ENCODE measurements around the gene TDRD1.

The TDRD1 gene

GRCh38 chr10:114239117-114239993 lies 60.2 kb downstream of the TDRD1 start, which contains the start of gene VWA2:
Gene VWA2 (plus strand): TSS chr10:114239254. CDS start chr10:114248714, 9,460 bp downstream.
- ChIA-PET POLR2A (no interaction called here), CTCF (interaction anchor here (0.6 to 1.2 kb wide), 5 partner anchors 10 to 548 kb away, joined by 3 to 6 read pairs (median 4); no protein-coding TSS in a partner anchor)
- Histone ChIP-seq H3K27me3 (replicated peaks in 2 of 5; ENCODE audit: control insufficient read depth in 4 of 5, insufficient read depth in 5 of 5, low read length in 4 of 5) (peaks cover 2 to 81% (median 30%) of the 10 kb centered on the region in 5 experiments), H3K9me3 (ENCODE audit: control extremely low read depth in 1 of 5, control insufficient read depth in 4 of 5, insufficient read depth in 2 of 5, low read depth in 1 of 5, low read length in 4 of 5) (peaks cover 0 to 2% (median 0%) of the 10 kb centered on the region in 5 experiments), H3K4me1 (ENCODE audit: control extremely low read depth in 1 of 4, control insufficient read depth in 4 of 4, insufficient read depth in 4 of 4, low read length in 3 of 4) (peaks cover 5 to 27% (median 12%) of the 10 kb centered on the region in 4 experiments), H3K36me3 (ENCODE audit: control insufficient read depth in 4 of 4, insufficient read depth in 4 of 4, low read length in 3 of 4) (no peaks in the 10 kb centered on the region), H3K4me3 (ENCODE audit: control insufficient read depth in 1 of 7, extremely low read depth in 1 of 7, insufficient read depth in 4 of 7, low read depth in 2 of 7, low read length in 6 of 7) (peak within 1 kb of the TSS; percentile 33 to 79 (median 63)), H3K27ac (ENCODE audit: insufficient read depth in 1 of 2, low read depth in 1 of 2, low read length in 2 of 2, poor library complexity in 1 of 2, severe bottlenecking in 2 of 2) (no peak within 1 kb of the TSS)
- whole genome bisulfite sequencing (ENCODE audit: insufficient coverage): under 1% methylated on average over 73 of the region's 79 CpGs
- peak; percentile 47 to 61 (median 48) for DNase-seq

GRCh38 chr10:114239994-114240345 lies 60.8 kb downstream of the TDRD1 start:
- ChIA-PET CTCF (interaction anchor here (0.6 to 1.1 kb wide), 3 partner anchors 10 to 80 kb away, joined by 3 to 5 read pairs (median 4); no protein-coding TSS in a partner anchor), POLR2A (interaction anchor here (0.6 kb wide), 1 partner anchor 557 kb away, joined by 3 read pairs; no protein-coding TSS in a partner anchor)
- peaks cover 2 to 75% (median 30%) of the 10 kb centered on the region in 5 experiments for H3K27me3 ChIP-seq (replicated peaks in 2 of 5; ENCODE audit: control insufficient read depth in 4 of 5, insufficient read depth in 5 of 5, low read length in 4 of 5)
- WGBS (ENCODE audit: insufficient coverage): 49% methylated on average over 10 of the region's 11 CpGs
- H3K9me3 ChIP-seq (ENCODE audit: control extremely low read depth in 1 of 5, control insufficient read depth in 4 of 5, insufficient read depth in 2 of 5, low read depth in 1 of 5, low read length in 4 of 5): peaks cover 0 to 2% (median 0%) of the 10 kb centered on the region in 5 experiments
- H3K36me3 ChIP-seq (ENCODE audit: control insufficient read depth in 4 of 4, insufficient read depth in 4 of 4, low read length in 3 of 4): no peaks in the 10 kb centered on the region
- DNase-seq: no peak
- H3K4me3 ChIP-seq (ENCODE audit: control insufficient read depth in 1 of 7, extremely low read depth in 1 of 7, insufficient read depth in 4 of 7, low read depth in 2 of 7, low read length in 6 of 7): peak overlapping the region; percentile 33 to 79 (median 63)
- H3K4me1 ChIP-seq (ENCODE audit: control extremely low read depth in 1 of 4, control insufficient read depth in 4 of 4, insufficient read depth in 4 of 4, low read length in 3 of 4): peaks cover 5 to 33% (median 15%) of the 10 kb centered on the region in 4 experiments
- no peak overlapping the region for H3K27ac ChIP-seq (ENCODE audit: insufficient read depth in 1 of 2, low read depth in 1 of 2, low read length in 2 of 2, poor library complexity in 1 of 2, severe bottlenecking in 2 of 2)

DNA sequence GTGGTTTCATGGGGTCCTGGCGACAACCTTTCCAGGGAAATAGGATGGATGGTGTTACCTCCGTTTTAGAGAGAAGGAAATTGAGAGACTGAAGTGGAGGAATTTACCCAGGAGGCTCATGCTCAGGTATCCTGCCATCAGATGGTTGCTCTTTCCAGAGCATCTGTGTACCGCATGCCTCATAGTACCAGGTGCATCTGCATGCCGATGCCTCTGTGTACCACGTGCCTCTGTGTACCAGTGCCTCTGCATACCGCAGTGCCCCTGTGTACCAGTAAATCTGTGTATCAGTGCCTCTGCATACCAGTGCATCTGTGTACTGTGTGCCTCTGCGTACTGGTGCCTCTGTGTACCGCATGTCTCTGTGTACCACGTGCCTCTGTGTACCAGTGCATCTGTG lies 63.1 kb downstream of the TDRD1 start:
- POLR2A ChIA-PET: no interaction called here
- WGBS (ENCODE audit: insufficient coverage): 93% methylated on average over 9 of the region's 9 CpGs
- CTCF ChIA-PET: interaction anchor here (1.3 to 1.7 kb wide), 2 partner anchors 12 to 20 kb away, joined by 3 to 4 read pairs; no protein-coding TSS in a partner anchor
- no peak overlapping the region for H3K27ac ChIP-seq (ENCODE audit: insufficient read depth in 1 of 2, low read depth in 1 of 2, low read length in 2 of 2, poor library complexity in 1 of 2, severe bottlenecking in 2 of 2)
- peaks cover 2 to 55% (median 30%) of the 10 kb centered on the region in 5 experiments for H3K27me3 ChIP-seq (replicated peaks in 2 of 5; ENCODE audit: control insufficient read depth in 4 of 5, insufficient read depth in 5 of 5, low read length in 4 of 5)
- no peak overlapping the region for H3K4me3 ChIP-seq (ENCODE audit: control insufficient read depth in 1 of 7, extremely low read depth in 1 of 7, insufficient read depth in 4 of 7, low read depth in 2 of 7, low read length in 6 of 7)
- no peaks in the 10 kb centered on the region for H3K36me3 ChIP-seq (ENCODE audit: control insufficient read depth in 4 of 4, insufficient read depth in 4 of 4, low read length in 3 of 4)
- H3K4me1 ChIP-seq (ENCODE audit: control extremely low read depth in 1 of 4, control insufficient read depth in 4 of 4, insufficient read depth in 4 of 4, low read length in 3 of 4): peaks cover 5 to 39% (median 19%) of the 10 kb centered on the region in 4 experiments
- peaks cover 0 to 2% (median 0%) of the 10 kb centered on the region in 5 experiments for H3K9me3 ChIP-seq (ENCODE audit: control extremely low read depth in 1 of 5, control insufficient read depth in 4 of 5, insufficient read depth in 2 of 5, low read depth in 1 of 5, low read length in 4 of 5)
- DNase-seq: no peak

DNA sequence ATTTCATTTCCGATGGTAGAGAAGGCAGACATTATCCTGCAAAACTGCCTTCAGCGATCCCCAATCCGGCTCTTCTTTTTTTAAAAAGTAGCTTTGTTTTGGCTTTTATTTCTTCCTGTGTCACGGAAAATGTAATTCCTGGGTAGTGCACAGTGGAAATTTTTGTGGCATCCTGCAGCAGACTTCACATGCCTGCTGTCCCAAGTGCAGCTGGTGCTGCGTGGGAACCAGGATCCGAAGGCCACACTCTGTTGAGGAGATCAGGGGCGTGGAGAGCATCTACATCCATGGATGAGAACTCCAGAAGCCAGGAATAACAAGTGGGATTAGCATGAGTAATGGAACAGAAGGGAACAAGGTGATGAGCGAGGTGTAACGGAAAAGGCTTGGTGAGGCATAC lies 64.5 kb downstream of the TDRD1 start:
- DNase-seq: no peak
- peaks cover 0 to 44% (median 25%) of the 10 kb centered on the region in 5 experiments for H3K27me3 ChIP-seq (replicated peaks in 2 of 5; ENCODE audit: control insufficient read depth in 4 of 5, insufficient read depth in 5 of 5, low read length in 4 of 5)
- CTCF ChIA-PET: interaction anchor here (0.6 to 1.7 kb wide), 3 partner anchors 22 to 318 kb away, joined by 3 to 4 read pairs (median 3); no protein-coding TSS in a partner anchor

DNA sequence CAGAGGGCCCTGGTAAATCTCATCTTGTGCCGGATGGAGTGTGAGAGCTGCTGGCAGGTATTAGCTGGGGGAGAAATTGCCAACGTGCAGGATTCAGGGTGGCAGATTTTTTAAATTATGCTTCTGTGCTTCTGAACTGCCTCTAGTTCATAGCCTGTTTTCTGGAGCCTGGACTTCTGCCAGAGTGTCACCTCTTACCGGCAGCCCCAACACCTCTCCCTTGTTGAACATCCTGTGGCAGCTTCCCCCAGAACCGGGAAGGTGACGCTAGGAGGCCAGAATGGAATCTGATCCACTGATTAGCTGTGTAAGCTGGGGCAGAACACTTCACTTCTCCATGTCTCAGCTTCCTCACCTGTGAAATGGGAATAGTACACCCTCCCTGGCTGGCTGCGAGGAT lies 65.0 kb downstream of the TDRD1 start:
- Histone ChIP-seq H3K4me1 (ENCODE audit: control extremely low read depth in 1 of 4, control insufficient read depth in 4 of 4, insufficient read depth in 4 of 4, low read length in 3 of 4) (peaks cover 0 to 27% (median 16%) of the 10 kb centered on the region in 4 experiments), H3K9me3 (ENCODE audit: control extremely low read depth in 1 of 5, control insufficient read depth in 4 of 5, insufficient read depth in 2 of 5, low read depth in 1 of 5, low read length in 4 of 5) (no peaks in the 10 kb centered on the region), H3K4me3 (ENCODE audit: control insufficient read depth in 1 of 7, extremely low read depth in 1 of 7, insufficient read depth in 4 of 7, low read depth in 2 of 7, low read length in 6 of 7) (no peak overlapping the region), H3K27me3 (replicated peaks in 2 of 5; ENCODE audit: control insufficient read depth in 4 of 5, insufficient read depth in 5 of 5, low read length in 4 of 5) (peaks cover 0 to 40% (median 20%) of the 10 kb centered on the region in 5 experiments), H3K36me3 (ENCODE audit: control insufficient read depth in 4 of 4, insufficient read depth in 4 of 4, low read length in 3 of 4) (no peaks in the 10 kb centered on the region), H3K27ac (ENCODE audit: insufficient read depth in 1 of 2, low read depth in 1 of 2, low read length in 2 of 2, poor library complexity in 1 of 2, severe bottlenecking in 2 of 2) (no peak overlapping the region)
- WGBS (ENCODE audit: insufficient coverage): 75% methylated on average over 3 of the region's 6 CpGs
- POLR2A ChIA-PET: interaction anchor here (0.6 kb wide), 1 partner anchor 724 kb away, joined by 3 read pairs; no protein-coding TSS in a partner anchor
- CTCF ChIA-PET: interaction anchor here (1.1 to 1.7 kb wide), 3 partner anchors 22 to 70 kb away, joined by 3 to 4 read pairs (median 4); partner anchors contain the start of gene CCDC186
- DNase-seq: no peak

More for the DNA sequence above, 64.5 kb downstream of the TDRD1 start:
- Histone ChIP-seq H3K27ac (ENCODE audit: insufficient read depth in 1 of 2, low read depth in 1 of 2, low read length in 2 of 2, poor library complexity in 1 of 2, severe bottlenecking in 2 of 2) (no peak overlapping the region), H3K9me3 (ENCODE audit: control extremely low read depth in 1 of 5, control insufficient read depth in 4 of 5, insufficient read depth in 2 of 5, low read depth in 1 of 5, low read length in 4 of 5) (no peaks in the 10 kb centered on the region), H3K4me1 (ENCODE audit: control extremely low read depth in 1 of 4, control insufficient read depth in 4 of 4, insufficient read depth in 4 of 4, low read length in 3 of 4) (peaks cover 2 to 32% (median 18%) of the 10 kb centered on the region in 4 experiments), H3K36me3 (ENCODE audit: control insufficient read depth in 4 of 4, insufficient read depth in 4 of 4, low read length in 3 of 4) (no peaks in the 10 kb centered on the region), H3K4me3 (ENCODE audit: control insufficient read depth in 1 of 7, extremely low read depth in 1 of 7, insufficient read depth in 4 of 7, low read depth in 2 of 7, low read length in 6 of 7) (no peak overlapping the region)
- POLR2A ChIA-PET: interaction anchor here (0.6 kb wide), 1 partner anchor 724 kb away, joined by 3 read pairs; no protein-coding TSS in a partner anchor
- WGBS (ENCODE audit: insufficient coverage): 94% methylated on average over 6 of the region's 9 CpGs

GRCh38 chr10:114245121-114245791 lies 66.1 kb downstream of the TDRD1 start:
- no peaks in the 10 kb centered on the region for H3K36me3 ChIP-seq (ENCODE audit: control insufficient read depth in 4 of 4, insufficient read depth in 4 of 4, low read length in 3 of 4)
- H3K9me3 ChIP-seq (ENCODE audit: control extremely low read depth in 1 of 5, control insufficient read depth in 4 of 5, insufficient read depth in 2 of 5, low read depth in 1 of 5, low read length in 4 of 5): no peaks in the 10 kb centered on the region
- H3K4me1 ChIP-seq (ENCODE audit: control extremely low read depth in 1 of 4, control insufficient read depth in 4 of 4, insufficient read depth in 4 of 4, low read length in 3 of 4): peaks cover 0 to 20% (median 9%) of the 10 kb centered on the region in 4 experiments
- 56% methylated on average over 8 of the region's 9 CpGs for WGBS (ENCODE audit: insufficient coverage)
- H3K27me3 ChIP-seq (replicated peaks in 2 of 5; ENCODE audit: control insufficient read depth in 4 of 5, insufficient read depth in 5 of 5, low read length in 4 of 5): peaks cover 0 to 28% (median 13%) of the 10 kb centered on the region in 5 experiments
- no peak overlapping the region for H3K27ac ChIP-seq (ENCODE audit: insufficient read depth in 1 of 2, low read depth in 1 of 2, low read length in 2 of 2, poor library complexity in 1 of 2, severe bottlenecking in 2 of 2)
- ChIA-PET CTCF (interaction anchor here (0.7 to 1.5 kb wide), 2 partner anchors 10 to 71 kb away, joined by 4 read pairs; partner anchors contain the start of gene CCDC186), POLR2A (interaction anchor here (0.6 kb wide), 1 partner anchor 29 kb away, joined by 6 read pairs; no protein-coding TSS in a partner anchor)
- DNase-seq: peak in 2 of 3 donors; percentile 30 to 32
- peak overlapping the region in 1 of 7 experiments; percentile 29 for H3K4me3 ChIP-seq (ENCODE audit: control insufficient read depth in 1 of 7, extremely low read depth in 1 of 7, insufficient read depth in 4 of 7, low read depth in 2 of 7, low read length in 6 of 7)
